ENCODE measurements around the gene SH3RF3.

- TF ChIP-seq POLR2A (IDR thresholded peaks at IDR 0.05; ENCODE audit: borderline replicate concordance, extremely low read depth, insufficient read depth, insufficient read length): no peak
- TF ChIP-seq CTCF (IDR thresholded peaks at IDR 0.05 in 2 of 3, conservative IDR thresholded peaks at IDR 0.05 in 1 of 3; ENCODE audit: borderline replicate concordance in 1 of 3, insufficient read depth in 1 of 3, low read depth in 2 of 3, low read length in 2 of 3): no peak
- no peak for TF ChIP-seq POLR2AphosphoS5 (IDR thresholded peaks at IDR 0.05; ENCODE audit: low read depth, low read length)
- no peak for TF ChIP-seq REST (IDR thresholded peaks at IDR 0.05; ENCODE audit: low read depth)
- no peak for TF ChIP-seq YY1 (IDR thresholded peaks at IDR 0.05; ENCODE audit: extremely low read depth, insufficient replicate concordance, low read depth, low read length)
- TF ChIP-seq EZH2phosphoT487 (IDR thresholded peaks at IDR 0.05; ENCODE audit: borderline replicate concordance): no peak
- no peak for TF ChIP-seq CEBPB (IDR thresholded peaks at IDR 0.05; ENCODE audit: low read depth)
- TF ChIP-seq FOSL1 (IDR thresholded peaks at IDR 0.05; ENCODE audit: low read depth): peak; percentile 33; the same call in 1 of the 2 replicates
- TF ChIP-seq CBX3 (IDR thresholded peaks at IDR 0.05; ENCODE audit: low read depth): no peak
- no peak for TF ChIP-seq MAX (IDR thresholded peaks at IDR 0.05)
- no peak for TF ChIP-seq SIN3A (IDR thresholded peaks at IDR 0.05; ENCODE audit: low read depth)
These were observed 3.2 kb upstream of the SH3RF3 start for GRCh38 chr2:109125593-109126500.

All from HCT116 (cell line).